Measurements from ENCODE around the gene ARHGEF3. TPM values are rescaled to one million over a fixed set of nuclear protein-coding genes. Genes with fewer than 3 reads are reported as not detected.

Gene ARHGEF3
- total RNA-seq, 1 experiment from 2014 or later: 7.9 TPM

DNA sequence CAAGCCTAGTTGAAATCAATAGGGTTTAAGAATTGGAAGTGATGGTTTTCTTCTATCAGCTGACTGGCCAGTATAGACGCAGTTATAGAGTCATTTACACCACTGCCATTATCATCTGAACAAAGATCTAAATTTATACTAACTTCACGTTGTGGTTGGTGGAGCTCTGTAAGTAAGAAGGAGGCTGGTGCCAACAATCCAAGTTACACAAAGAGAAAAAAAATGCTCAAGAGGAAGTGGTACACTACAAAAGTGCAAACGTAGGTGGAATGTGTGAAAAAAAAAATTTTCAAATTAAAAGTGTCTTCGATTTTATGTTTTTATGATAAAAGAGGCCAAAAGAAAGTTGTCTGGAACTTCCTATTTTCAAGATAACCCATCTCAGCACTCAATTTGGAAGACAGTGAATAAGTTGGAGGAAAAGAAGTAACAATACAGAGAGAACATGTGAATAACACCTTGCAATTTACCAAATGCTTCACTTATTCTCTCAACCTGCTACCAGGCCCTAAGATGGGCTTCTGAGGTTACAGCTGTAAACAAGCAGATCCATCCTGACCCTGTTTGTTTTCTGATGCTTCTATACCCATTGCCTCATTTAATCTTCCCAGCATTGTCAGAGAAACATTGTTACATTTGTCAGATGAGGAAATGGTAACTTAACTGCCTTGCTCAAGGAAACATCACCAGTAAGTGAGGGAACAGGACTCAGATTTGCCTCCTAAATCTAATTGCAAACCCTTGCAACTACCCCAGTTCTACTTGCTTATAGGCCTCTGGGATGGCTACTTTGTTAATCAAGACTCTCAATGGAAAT, 106.7 kb downstream of the ARHGEF3 start:
- Mint-ChIP-seq H3K4me3 (no peak overlapping the region), H3K4me1 (peaks cover 2% of the 10 kb centered on the region; the same call in 1 of the 2 replicates), H3K27me3 (ENCODE audit: low read depth) (no peaks in the 10 kb centered on the region; the same call in 1 of the 2 replicates), H3K9me3 (peaks cover 4% of the 10 kb centered on the region; the same call in 1 of the 2 replicates), H3K27ac (no peak overlapping the region), H3K36me3 (no peaks in the 10 kb centered on the region)
- ChIA-PET POLR2A (no interaction called here), CTCF (no interaction called here)
- no peak for TF ChIP-seq ZNF423 (CRISPR knock-in tag; IDR thresholded peaks at IDR 0.05)
- TF ChIP-seq, protein P1, sequence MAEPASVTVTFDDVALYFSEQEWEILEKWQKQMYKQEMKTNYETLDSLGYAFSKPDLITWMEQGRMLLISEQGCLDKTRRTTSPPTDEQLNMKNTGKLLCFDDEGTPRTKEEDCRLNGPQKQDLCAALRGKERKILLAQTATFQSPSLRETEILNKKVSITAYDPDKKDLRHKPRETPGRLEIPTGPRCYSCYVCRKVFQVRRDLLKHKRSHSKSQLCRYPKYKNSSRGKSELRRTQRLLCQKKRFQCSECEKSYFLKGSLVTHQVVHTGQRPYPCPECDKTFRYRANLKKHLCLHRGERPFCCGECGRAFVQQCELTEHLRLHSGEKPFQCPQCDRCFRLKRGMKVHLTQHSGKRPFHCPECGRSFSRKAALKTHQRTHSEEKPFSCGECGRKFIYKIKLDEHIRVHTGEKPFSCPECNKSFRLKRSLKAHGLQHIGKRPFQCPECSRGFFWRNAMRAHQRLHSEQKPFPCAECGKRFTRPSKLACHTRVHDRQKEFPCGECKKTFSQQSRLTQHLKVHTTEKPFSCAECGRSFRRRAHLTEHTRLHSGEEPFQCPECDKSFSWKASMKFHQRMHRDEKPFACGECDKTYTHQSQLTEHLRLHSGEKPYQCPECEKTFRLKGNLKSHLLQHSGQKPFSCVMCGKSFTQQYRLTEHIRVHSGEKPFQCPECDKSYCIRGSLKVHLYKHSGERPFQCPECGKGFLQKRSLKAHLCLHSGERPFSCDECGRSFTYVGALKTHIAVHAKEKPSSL (CRISPR knock-in tag; conservative IDR thresholded peaks at IDR 0.05): no peak
- no peak for TF ChIP-seq ZNF396 (CRISPR knock-in tag; IDR thresholded peaks at IDR 0.05; ENCODE audit: borderline replicate concordance)
- TF ChIP-seq, protein P2, sequence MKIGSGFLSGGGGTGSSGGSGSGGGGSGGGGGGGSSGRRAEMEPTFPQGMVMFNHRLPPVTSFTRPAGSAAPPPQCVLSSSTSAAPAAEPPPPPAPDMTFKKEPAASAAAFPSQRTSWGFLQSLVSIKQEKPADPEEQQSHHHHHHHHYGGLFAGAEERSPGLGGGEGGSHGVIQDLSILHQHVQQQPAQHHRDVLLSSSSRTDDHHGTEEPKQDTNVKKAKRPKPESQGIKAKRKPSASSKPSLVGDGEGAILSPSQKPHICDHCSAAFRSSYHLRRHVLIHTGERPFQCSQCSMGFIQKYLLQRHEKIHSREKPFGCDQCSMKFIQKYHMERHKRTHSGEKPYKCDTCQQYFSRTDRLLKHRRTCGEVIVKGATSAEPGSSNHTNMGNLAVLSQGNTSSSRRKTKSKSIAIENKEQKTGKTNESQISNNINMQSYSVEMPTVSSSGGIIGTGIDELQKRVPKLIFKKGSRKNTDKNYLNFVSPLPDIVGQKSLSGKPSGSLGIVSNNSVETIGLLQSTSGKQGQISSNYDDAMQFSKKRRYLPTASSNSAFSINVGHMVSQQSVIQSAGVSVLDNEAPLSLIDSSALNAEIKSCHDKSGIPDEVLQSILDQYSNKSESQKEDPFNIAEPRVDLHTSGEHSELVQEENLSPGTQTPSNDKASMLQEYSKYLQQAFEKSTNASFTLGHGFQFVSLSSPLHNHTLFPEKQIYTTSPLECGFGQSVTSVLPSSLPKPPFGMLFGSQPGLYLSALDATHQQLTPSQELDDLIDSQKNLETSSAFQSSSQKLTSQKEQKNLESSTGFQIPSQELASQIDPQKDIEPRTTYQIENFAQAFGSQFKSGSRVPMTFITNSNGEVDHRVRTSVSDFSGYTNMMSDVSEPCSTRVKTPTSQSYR (CRISPR knock-in tag; IDR thresholded peaks at IDR 0.05): no peak
- no peak for TF ChIP-seq MYBL2 (CRISPR knock-in tag; IDR thresholded peaks at IDR 0.05)
- TF ChIP-seq, protein P3, sequence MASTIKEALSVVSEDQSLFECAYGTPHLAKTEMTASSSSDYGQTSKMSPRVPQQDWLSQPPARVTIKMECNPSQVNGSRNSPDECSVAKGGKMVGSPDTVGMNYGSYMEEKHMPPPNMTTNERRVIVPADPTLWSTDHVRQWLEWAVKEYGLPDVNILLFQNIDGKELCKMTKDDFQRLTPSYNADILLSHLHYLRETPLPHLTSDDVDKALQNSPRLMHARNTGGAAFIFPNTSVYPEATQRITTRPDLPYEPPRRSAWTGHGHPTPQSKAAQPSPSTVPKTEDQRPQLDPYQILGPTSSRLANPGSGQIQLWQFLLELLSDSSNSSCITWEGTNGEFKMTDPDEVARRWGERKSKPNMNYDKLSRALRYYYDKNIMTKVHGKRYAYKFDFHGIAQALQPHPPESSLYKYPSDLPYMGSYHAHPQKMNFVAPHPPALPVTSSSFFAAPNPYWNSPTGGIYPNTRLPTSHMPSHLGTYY (CRISPR knock-in tag; IDR thresholded peaks at IDR 0.05): no peak
- TF ChIP-seq SMAD4 (CRISPR knock-in tag; IDR thresholded peaks at IDR 0.05): no peak
- no peak for TF ChIP-seq NR1H2 (CRISPR knock-in tag; IDR thresholded peaks at IDR 0.05)
- TF ChIP-seq, protein P4, sequence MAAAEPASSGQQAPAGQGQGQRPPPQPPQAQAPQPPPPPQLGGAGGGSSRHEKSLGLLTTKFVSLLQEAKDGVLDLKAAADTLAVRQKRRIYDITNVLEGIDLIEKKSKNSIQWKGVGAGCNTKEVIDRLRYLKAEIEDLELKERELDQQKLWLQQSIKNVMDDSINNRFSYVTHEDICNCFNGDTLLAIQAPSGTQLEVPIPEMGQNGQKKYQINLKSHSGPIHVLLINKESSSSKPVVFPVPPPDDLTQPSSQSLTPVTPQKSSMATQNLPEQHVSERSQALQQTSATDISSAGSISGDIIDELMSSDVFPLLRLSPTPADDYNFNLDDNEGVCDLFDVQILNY (CRISPR knock-in tag; IDR thresholded peaks at IDR 0.05): no peak
- no peak for TF ChIP-seq CBFB (CRISPR knock-in tag; IDR thresholded peaks at IDR 0.05; ENCODE audit: low read depth)
- no peak for TF ChIP-seq NFYB (CRISPR knock-in tag; conservative IDR thresholded peaks at IDR 0.05; ENCODE audit: low read depth)
- no peak for TF ChIP-seq RORB (CRISPR knock-in tag; IDR thresholded peaks at IDR 0.05)
- TF ChIP-seq, protein P5, sequence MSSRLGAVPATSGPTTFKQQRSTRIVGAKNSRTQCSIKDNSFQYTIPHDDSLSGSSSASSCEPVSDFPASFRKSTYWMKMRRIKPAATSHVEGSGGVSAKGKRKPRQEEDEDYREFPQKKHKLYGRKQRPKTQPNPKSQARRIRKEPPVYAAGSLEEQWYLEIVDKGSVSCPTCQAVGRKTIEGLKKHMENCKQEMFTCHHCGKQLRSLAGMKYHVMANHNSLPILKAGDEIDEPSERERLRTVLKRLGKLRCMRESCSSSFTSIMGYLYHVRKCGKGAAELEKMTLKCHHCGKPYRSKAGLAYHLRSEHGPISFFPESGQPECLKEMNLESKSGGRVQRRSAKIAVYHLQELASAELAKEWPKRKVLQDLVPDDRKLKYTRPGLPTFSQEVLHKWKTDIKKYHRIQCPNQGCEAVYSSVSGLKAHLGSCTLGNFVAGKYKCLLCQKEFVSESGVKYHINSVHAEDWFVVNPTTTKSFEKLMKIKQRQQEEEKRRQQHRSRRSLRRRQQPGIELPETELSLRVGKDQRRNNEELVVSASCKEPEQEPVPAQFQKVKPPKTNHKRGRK (CRISPR knock-in tag; IDR thresholded peaks at IDR 0.05; ENCODE audit: borderline replicate concordance): no peak
- TF ChIP-seq, protein P6, sequence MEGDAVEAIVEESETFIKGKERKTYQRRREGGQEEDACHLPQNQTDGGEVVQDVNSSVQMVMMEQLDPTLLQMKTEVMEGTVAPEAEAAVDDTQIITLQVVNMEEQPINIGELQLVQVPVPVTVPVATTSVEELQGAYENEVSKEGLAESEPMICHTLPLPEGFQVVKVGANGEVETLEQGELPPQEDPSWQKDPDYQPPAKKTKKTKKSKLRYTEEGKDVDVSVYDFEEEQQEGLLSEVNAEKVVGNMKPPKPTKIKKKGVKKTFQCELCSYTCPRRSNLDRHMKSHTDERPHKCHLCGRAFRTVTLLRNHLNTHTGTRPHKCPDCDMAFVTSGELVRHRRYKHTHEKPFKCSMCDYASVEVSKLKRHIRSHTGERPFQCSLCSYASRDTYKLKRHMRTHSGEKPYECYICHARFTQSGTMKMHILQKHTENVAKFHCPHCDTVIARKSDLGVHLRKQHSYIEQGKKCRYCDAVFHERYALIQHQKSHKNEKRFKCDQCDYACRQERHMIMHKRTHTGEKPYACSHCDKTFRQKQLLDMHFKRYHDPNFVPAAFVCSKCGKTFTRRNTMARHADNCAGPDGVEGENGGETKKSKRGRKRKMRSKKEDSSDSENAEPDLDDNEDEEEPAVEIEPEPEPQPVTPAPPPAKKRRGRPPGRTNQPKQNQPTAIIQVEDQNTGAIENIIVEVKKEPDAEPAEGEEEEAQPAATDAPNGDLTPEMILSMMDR (IDR thresholded peaks at IDR 0.05): no peak
- TF ChIP-seq TEAD1 (CRISPR knock-in tag; IDR thresholded peaks at IDR 0.05): no peak
- no peak for TF ChIP-seq CREM (CRISPR knock-in tag; IDR thresholded peaks at IDR 0.05)
- TF ChIP-seq SP1 (CRISPR knock-in tag; conservative IDR thresholded peaks at IDR 0.05): no peak
- TF ChIP-seq, protein P7, sequence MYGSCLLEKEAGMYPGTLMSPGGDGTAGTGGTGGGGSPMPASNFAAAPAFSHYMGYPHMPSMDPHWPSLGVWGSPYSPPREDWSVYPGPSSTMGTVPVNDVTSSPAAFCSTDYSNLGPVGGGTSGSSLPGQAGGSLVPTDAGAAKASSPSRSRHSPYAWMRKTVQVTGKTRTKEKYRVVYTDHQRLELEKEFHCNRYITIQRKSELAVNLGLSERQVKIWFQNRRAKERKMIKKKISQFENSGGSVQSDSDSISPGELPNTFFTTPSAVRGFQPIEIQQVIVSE (CRISPR knock-in tag; IDR thresholded peaks at IDR 0.05; ENCODE audit: borderline replicate concordance): no peak
- ATAC-seq (no peak), DNase-seq (ENCODE audit: low spot score) (no peak)

All from WTC11 (cell line).